CD4-positive, alpha-beta T cell treated with Interleukin-17A for 4 hours (primary cell): ENCODE results near the gene ABCC9.
A peak's percentile ranks its signal among the peaks of the same experiment; 100 is the strongest.
"Not testable (repeated sequence)": the region's sequence is repeated elsewhere in the genome, so short reads cannot be mapped to it uniquely, and the experiment has no call there.

ENCODE experiments used
- DNase-seq: peaks from one replicate; pipeline ENCODE4 v3.0.0-alpha.2; 2020; ENCODE audit warnings: mixed read lengths

Gene ABCC9

DNA sequence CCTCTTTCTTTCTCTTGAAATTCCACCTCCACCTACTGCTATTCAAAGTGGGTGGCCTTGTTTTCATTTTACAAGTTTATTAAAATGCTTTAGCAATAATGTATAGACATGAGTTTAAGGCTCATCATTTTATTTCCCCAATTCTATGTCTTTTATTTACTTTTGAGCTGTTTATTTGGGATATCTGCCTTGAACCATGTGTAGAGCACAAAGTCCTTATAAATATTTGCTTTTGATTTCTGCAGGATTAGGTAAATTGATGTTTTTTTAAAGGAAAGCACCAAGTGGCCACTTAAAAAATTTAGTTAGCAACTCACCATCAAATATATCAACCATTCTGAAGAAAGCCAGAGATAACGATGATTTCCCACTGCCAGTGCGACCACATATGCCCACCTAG lies 126.9 kb downstream of the ABCC9 start:
- no peak for DNase-seq

DNA sequence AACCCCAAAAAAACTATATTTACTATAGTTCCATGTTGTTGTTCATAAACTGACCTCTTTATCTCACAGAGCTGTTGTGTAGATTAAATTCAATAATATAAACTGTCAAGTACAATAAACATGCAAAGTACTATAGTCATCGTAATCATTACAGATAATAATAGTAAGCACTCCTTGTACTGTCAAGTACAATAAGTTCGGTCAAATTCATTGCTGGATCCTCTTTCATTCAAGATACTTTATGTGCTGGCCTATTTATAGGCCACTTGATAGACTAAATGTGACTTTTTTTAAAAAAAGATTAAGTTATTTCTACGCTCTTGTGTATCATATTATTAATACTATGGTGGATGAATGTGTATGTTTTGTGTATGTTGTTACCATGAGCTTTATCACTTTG lies 127.5 kb downstream of the ABCC9 start:
- no peak for DNase-seq

DNA sequence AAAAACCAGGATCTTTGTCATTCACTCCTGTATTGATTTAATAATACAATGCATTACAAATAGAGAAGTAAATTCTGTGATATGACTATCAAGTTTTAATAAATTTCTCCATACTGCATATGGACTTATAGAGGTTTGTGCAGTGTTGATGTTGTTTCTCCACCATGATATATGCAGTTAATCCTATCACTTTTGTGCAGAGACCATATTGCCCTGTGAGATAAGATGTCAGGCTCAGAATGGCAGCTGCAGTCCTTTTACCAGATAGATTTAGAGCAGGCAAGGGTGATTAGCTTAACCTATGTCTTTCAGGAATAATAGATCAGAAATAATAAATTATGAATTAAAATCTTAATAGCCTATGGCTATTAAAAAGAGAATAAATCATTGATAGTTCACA lies 128.1 kb downstream of the ABCC9 start:
- no peak for DNase-seq

DNA sequence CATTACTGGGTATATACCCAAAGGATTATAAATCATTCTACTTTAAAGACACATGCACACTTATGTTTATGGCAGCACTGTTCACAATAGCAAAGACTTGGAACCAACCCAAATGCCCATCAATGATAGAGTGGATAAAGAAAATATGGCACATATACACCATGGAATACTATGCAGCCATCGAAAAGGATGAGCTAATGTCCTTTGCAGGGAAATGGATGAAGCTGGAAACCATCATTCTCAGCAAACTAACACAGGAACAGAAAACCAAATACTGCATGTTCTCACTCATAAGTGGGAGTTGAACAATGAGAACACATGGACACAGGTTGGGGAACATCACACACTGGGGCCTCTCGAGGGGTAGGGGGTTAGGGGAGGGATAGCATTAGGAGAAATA lies 128.9 kb downstream of the ABCC9 start:
- DNase-seq, result not testable (repeated sequence)

DNA sequence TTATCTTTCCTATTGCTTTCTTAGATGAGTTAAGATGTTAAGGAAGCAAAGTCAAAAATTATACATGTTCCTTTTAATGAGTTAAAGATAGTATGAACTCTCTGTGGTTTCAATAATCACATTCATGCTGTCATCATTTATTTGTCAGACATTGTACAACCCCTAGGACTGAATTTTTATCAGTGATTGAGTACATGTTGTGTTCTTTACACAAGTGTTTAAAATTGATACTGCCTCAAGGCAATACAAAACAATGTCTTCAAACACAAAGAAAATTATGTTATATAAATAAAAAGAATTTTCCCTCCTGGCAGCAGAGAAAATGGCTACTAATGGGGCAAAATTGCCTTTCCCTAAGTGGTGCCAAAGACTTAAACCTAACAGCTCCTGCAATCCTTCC lies 132.1 kb downstream of the ABCC9 start:
- no peak for DNase-seq

DNA sequence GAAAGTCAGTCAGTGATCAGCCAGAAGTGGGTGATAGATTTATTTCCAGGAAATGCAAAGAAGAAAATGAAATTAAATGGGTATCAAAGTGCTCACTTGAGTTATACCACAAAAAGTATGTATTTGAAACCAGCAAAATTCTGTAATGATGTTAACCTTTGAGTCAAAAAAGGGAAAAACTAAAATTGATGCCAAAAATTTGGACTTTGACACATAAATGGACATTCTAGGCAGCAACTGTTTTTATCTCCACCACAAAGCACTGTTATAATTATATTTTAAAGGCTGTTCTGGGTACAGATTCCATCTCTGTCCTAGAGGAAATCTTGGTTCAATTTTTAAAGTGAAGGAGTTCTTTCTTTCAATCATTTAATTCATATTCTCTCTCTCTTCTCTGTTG lies 135.0 kb downstream of the ABCC9 start:
- no peak for DNase-seq

DNA sequence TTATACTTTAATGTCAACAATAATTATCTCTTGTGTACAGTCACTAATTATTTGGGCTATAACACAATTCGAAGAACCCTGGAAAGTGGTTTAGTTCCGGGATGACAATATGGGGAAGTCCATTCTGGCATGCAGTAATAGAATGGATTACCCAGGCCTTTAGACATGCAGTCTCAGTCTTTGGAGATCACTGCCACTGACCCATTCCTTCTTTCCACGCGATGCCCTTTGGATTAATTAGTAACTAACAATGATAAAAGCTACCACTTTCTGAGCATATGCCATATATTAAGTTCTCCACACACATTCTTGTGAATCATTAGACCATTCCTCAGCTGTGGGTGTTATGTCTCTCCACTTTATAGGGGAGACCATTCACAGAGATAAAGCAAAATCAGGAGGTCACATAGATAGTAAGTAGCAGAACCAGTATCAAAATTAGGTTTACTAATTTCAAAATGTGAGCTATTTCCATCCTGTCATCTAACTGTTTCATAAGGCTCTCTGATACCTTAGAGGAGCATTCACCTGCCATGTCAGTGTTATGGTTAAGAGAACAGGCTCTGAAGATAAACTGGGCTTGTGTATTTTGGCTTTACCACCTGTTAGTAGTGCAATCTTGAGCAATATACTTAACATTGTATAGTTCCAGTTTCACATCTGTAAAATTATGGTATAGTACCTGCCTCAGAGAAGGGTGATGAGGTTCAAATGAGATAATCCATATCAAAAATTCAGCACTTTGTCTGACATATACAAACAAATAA lies 139.5 kb downstream of the ABCC9 start:
- no peak for DNase-seq

DNA sequence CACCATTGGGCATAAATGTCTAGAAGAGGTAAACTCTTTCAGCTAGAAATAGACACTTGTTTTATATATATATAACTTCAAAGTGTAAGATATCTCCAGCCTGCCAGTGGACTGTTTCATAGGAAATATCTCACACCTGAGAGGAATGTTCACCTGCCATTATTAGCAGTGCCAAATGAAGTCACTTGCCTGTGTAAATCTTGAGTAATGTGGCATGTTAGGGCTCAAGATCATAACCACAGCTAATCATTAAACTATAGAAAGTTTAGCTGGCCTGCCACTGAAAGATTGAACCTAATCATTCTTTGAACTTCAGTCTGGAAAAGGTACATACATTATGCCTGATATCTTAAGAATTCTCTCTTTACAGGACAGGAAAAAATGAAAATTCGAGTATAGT lies 141.2 kb downstream of the ABCC9 start:
- DNase-seq, result no peak

DNA sequence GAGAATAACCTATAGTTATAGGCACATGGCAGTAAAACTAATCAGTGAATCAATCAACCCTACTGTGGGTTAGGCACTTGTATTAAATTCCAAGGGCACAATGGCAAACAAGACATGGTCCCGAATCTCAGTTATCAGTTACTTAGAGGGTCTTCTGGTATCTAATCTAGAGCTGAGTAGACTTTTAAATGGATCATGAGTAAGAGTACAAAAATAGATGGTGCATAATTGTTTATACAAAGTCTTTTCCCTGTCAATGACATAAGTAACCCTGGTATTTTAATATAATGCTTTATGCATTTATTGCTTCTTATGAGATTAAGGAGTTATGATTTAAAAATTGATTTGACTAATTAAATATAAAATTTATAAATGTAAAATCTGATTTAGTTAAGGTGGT lies 143.7 kb downstream of the ABCC9 start:
- no peak for DNase-seq

DNA sequence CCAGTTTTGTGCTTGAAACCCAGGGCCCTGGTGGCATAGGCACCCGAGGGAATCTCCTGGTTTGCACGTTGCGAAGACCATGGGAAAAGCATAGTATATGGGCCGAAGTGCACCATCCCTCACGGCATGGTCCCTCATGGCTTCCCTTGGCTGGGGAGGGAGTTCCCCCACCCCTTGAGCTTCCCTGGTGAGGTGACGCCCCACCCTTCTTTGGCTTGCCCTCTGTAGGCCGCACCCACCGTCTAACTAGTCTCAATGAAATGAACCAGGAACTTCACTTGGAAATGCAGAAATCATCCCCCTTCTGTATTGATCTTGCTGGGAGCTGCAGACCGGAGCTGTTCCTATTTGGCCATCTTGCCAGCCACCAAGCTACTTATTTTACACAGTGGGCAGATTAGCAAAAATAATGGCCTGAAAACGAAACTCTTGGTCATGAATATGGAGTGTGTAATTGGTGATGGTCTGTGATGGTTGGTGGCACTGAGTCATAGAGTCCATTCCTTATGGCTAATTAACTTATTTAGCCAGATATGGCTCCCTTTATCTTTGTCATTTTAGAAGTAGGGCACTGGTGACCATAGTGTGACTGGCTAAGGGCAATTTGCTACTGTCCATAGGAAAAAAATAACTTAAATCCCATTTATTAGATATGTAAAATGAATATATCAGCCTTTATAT lies 145.4 kb downstream of the ABCC9 start:
- no peak for DNase-seq

DNA sequence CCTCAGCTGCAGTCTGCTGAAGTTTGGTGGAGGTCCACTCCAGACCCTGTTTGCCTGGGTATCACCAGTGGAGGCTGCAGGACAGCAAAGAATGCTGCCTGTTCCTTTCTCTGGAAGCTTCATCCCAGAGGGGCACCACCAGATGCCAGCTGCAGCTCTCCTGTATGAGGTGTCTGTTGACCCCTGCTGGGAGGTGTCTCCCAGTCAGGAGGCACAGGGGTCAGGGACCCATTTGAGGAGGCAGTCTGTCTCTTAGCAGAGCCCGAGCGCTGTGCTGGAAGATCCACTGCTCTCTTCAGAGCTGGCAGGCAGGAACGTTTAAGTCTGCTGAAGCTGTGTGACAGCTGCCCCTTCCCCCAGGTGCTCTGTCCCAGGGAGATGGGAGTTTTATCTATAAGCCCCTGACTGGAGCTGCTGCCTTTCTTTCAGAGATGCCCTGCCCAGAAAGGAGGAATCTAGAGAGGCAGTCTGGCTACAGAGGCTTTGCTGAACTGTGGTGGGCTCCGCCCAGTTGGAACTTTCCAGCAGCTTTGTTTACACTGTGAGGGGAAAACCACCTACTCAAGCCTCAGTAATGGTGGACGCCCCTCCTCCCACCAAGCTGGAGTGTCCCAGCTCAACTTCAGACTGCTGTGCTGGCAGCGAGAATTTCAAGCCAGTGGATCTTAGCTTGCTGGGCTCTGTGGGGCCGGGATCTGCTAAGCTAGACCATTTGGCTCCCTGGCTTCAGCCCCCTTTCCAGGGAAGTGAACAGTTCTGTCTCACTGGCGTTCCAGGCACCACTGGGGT lies 146.2 kb downstream of the ABCC9 start:
- not testable (repeated sequence) for DNase-seq

DNA sequence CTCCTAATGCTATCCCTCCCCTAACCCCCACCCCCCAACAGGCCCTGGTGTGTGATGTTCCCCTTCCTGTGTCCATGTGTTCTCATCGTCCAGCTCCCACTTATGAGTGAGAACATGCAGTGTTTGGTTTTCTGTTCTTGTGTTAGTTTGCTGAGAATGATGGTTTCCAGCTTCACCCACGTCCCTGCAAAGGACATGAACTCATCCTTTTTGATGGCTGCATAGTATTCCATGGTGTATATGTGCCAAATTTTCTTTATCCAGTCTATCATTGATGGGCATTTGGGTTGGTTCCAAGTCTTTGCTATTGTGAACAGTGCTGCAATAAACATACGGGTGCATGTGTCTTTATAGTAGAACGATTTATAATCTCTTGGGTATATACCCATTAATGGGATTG lies 151.5 kb downstream of the ABCC9 start:
- not testable (repeated sequence) for DNase-seq

DNA sequence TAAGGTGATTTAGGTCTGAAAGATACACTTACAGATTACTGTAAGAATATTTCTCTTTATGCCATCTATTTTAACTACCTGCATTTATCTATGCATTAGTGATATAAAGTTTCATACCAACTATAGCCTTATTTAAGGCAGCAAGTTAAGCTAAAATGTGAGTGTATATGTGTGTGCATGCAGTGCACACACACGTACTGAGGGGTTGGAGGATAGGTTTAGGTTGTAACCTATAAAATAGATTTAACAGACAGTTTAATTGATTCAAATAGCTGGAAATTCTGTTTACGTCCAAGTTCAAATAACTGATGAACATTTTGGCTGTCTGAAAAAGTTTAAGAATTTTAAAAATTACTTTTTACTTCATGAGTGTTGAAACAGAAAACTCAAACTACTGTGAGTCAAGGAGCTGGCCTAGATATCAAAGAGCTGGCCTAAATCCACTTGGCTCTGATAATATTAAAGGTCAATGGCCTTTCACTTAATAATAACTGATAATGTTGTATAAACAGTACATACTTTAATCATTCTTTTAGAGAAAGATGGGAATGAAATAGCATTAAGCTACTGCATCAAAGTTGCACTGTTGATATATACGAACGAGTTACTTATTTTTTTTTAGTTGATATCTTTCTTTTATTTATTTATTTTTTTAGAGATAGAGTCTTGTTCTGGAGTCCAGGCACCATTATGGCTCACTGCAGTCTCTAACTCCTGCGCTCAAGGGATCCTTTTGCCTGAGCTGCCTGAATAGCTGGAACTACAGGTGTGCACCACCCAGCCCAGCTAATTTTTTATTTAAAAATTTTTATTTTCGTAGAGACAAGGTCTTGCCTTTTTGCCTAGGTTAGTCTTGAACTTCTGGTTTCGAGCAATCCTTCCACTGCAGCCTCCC lies 152.9 kb downstream of the ABCC9 start:
- DNase-seq, result no peak

DNA sequence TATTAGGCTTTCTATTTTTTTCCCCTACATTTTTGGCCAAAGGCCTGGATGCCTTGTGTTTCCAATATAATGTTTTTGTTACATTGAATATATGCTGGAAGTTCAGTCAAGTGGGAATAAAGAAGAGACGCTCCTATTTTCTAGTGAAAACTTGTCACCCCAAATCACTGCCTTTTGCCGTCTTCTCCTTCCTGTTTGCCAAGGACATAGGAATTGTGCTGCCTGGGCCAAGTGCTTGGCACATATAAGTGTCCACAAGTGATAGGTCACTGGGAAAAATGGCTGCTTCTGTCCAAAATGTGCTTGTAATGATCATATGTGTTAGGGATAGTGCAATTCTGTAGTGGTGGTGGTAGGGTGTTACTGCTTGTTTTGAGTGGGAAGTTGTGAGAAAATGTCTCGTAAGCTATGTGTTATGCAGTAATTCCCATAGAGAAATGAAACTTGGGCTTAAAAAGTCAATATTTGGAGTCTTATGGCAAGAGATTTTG lies 155.1 kb downstream of the ABCC9 start:
- DNase-seq, result no peak

DNA sequence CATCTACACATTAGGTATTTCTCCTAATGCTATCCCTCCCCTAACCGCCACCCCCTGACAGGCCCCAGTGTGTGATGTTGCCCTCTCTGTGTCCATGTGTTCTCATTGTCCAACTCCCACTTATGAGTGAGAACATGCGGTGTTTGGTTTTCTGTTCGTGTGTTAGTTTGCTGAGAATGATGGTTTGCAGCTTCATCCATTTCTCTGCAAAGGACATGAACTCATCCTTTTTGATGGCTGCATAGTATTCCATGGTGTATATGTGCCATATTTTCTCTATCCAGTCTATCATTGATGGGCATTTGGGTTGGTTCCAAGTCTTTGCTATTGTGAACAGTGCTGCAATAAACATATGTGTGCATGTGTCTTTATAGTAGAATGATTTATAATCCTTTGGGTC lies 158.5 kb downstream of the ABCC9 start:
- not testable (repeated sequence) for DNase-seq

DNA sequence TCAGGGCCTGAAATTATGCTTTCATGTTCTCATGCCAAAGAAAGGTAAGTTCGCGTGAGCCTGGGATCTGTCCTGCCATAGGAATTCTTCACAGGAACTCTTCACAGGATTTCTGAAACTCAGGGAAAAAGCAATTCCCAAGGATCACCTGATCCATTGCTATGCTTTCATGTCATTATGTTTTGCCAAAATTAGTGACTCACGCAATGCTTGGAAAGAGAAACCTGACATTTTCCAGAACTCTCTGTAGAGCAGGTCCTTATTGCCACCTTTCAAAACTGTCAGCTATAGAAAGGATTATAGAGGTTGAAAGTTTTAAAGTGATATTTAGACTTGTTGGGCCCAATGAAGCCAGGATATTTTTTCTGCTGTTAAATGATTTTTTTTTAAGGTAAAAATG lies 160.4 kb downstream of the ABCC9 start:
- no peak for DNase-seq

DNA sequence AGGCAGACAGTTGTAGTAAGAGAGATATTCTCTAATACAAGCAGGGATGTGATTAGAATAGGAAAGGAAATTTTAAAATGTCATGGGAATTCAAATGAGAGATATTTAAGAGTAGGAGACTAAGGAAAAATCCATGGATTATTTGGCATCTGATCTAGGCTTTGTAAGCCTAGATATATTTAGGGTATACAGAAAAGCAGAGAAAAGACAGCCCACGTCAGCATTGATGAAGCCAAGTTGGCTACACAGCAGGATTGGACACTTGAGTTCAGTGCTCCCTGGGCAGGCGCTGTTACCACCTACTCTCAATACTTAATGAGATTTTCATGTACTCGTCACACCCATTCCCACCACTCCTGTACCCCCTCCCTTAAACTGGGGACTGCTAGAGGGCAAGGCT lies 165.1 kb downstream of the ABCC9 start:
- no peak for DNase-seq

DNA sequence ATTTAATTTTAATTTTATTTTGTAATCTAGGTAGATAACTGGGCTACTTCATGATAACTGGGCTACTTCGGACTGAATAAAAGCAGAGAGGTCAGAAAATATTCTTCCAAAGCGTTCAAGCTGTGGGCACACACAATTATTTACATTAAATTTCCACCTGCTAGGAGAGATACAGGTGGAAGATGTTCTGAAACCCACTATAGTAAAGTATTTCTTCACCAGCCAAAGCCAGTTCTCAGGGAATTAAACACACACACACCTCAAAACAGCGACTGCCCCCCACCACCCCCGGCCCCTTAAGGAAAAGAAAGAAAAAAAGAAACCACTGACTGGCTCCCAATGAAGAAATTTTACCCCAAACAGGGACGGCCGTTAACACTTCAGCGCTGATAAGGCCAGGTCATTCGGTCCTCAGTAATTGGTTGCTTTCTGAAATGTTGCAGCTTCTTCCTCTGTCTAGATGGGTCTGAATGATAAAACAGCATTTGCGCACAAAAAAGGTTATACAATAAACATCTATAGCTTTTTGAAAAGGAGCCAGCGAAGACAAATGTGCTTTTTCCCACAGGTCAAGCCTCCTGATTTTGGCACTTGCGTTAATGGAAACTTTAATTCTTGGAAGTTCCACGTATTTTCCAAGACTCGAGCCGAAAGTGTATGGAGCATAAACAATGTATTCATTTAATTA lies 165.9 kb downstream of the ABCC9 start:
- DNase-seq, result no peak

DNA sequence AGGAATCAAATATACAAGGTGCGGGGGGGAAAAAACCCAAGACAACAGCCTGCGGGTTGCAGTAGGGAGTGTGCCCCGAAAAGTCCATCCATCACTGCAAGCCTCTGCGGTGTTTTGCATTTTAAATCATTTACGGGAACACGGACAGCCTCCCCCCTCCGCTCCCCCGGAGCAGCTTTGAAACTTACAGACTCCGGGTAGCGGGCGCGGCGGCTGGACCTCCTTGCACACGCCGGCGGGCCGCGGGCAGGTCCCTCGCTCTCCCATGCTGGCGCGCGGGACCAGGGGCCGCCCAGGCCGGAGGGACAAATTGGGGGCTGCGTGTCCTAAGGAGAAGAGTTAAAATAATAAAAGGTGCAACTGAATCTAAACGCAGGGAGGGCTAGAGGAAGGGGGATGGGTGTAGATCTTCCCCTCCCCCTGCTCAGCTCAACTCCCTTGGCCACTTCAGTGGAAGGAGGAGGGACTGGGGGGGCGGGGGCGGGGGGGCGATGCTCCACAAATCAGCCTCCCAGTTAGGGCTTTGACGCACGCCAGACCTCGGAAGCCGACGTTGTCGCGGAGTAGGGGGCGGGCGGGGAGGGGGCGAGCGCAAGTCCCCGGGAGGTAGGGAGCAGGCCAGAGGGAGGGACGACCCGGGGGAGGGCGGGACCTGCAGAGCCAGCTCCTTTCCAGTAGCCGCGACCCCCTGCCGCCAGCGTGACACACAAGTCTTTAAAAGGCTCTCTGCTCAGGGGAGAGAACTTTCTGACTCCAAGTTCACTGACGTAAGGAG lies 166.7 kb downstream of the ABCC9 start, which contains the start of gene KCNJ8:
TSS of gene KCNJ8 (minus strand) at position 349 of the 775 bp plus-strand sequence. CDS start 1,090 bp downstream, outside the sequence.
- peak; percentile 12 for DNase-seq

DNA sequence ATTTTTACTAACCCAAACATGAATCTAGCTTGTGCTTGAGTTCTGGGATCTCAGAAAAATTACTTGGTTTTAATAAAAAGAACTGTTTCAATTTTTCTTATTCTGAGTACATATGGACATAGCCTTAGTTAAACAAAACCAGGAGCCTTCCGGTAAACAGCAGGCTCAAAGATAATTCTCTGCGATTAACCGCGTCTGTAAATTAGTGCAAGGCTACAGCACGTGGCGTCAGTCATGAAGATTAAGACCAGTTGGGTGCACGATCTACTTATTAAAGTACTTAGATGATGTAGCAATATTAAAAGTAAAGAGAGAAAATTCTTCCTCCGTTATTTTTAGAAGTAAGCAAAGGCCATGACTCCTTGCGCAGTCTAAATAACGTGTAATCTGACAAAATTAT lies 167.4 kb downstream of the ABCC9 start:
- no peak for DNase-seq

DNA sequence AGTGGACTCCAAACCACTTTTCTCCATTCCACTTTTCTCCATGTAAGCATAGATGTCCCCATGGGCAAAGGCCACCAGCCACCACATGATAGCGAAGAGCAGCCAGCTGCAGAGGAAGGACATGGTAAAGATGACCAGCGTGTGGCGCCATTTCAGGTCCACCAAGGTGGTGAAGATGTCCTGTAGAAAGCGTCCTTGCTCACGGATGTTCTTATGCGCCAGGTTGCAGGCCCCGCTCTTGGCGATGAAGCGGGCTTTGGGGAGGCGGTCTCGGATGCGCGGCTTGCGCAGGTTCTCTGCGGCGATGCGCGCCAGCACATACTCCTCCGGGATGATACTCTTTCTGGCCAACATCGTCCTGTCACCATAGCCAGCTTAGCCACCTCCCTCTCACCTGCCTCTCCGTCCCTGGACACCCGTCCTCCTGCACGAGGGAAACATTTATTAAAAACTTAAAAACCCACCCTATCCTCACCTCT lies 167.9 kb downstream of the ABCC9 start:
- peak; percentile 4 for DNase-seq
